SK-N-SH (cell line): ENCODE measurements around the gene KRT84.

ENCODE experiments used
- CTCF ChIP-seq: fragments of 200-600 bp; sonication (generic); IDR thresholded peaks from 2 replicates; pipeline ENCODE4 v1.6.1; 2017; ENCODE audit warnings: antibody characterized with exemption, mild to moderate bottlenecking, moderate library complexity
- EP300 ChIP-seq, 2 experiments: IDR thresholded peaks; 2 replicates each; pipeline versions ENCODE4 v1.4.0 to v1.6.1; 2012; ENCODE audit warnings: borderline replicate concordance in 1 of 2, low read depth in 1 of 2, low read length in 1 of 2
- EZH2phosphoT487 ChIP-seq: fragments of 200-600 bp; sonication (generic); IDR thresholded peaks from 2 replicates; pipeline ENCODE4 v1.6.1; 2017; ENCODE audit warnings: low read depth, mixed run types, mild to moderate bottlenecking, antibody characterized with exemption, moderate library complexity, borderline replicate concordance
- FOSL2 ChIP-seq: IDR thresholded peaks from 2 replicates; pipeline ENCODE4 v1.4.0; 2012; ENCODE audit warnings: low read depth, mild to moderate bottlenecking, moderate library complexity, borderline replicate concordance
- FOXJ3 ChIP-seq: sonication (generic); formaldehyde crosslinking; IDR thresholded peaks from 2 replicates; pipeline ENCODE4 v1.5.1; 2020; ENCODE audit warnings: mild to moderate bottlenecking, missing genetic modification reagents
- FOXM1 ChIP-seq: IDR thresholded peaks from 2 replicates; pipeline ENCODE4 v1.4.0; 2012; ENCODE audit warnings: low read depth, mild to moderate bottlenecking
- MAX ChIP-seq: IDR thresholded peaks from 2 replicates; pipeline ENCODE4 v1.4.0; 2012; ENCODE audit warnings: low read depth
- MXI1 ChIP-seq: IDR thresholded peaks from 2 replicates; pipeline ENCODE4 v1.6.1; 2012; ENCODE audit warnings: mild to moderate bottlenecking, low read depth, low read length, improper control_type of control experiment
- TAF1 ChIP-seq: IDR thresholded peaks from 2 replicates; pipeline ENCODE4 v1.6.1; 2012; ENCODE audit warnings: low read depth, mild to moderate bottlenecking, low read length, moderate library complexity, borderline replicate concordance
- ZBTB33 ChIP-seq: IDR thresholded peaks from 2 replicates; pipeline ENCODE4 v1.4.0; 2012; ENCODE audit warnings: low read depth, borderline replicate concordance
- TF ChIP-seq, protein P1 (sequence below): IDR thresholded peaks from 2 replicates; pipeline ENCODE4 v1.4.0; 2012; ENCODE audit warnings: low read depth, borderline replicate concordance

GRCh38 chr12:52391618-52392002 is 6.2 kb upstream of the KRT84 start:
- TF ChIP-seq CTCF (no peak), MXI1 (peak; percentile 55; the same call in 1 of the 2 replicates), EZH2phosphoT487 (no peak), FOXM1 (no peak), MAX (no peak), TAF1 (no peak), EP300 (IDR thresholded peaks at IDR 0.05; ENCODE audit: borderline replicate concordance in 1 of 2, low read depth in 1 of 2, low read length in 1 of 2) (no peak), FOXJ3 (no peak), FOSL2 (no peak), ZBTB33 (no peak)
- TF ChIP-seq, protein P1, sequence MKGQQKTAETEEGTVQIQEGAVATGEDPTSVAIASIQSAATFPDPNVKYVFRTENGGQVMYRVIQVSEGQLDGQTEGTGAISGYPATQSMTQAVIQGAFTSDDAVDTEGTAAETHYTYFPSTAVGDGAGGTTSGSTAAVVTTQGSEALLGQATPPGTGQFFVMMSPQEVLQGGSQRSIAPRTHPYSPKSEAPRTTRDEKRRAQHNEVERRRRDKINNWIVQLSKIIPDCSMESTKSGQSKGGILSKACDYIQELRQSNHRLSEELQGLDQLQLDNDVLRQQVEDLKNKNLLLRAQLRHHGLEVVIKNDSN = no peak
